ENCODE measurements around the gene OOSP1. TPM values are rescaled to one million over a fixed set of nuclear protein-coding genes. Genes with fewer than 3 reads are reported as not detected.

Gene OOSP1
- total RNA-seq, 1 experiment from 2014 or later: not detected

- H2AFZ ChIP-seq (ENCODE audit: low read length): no peak overlapping the region
- H3K9me2 ChIP-seq (replicated peaks; ENCODE audit: insufficient read depth, low read length): no peaks in the 10 kb centered on the region
- H3K4me2 ChIP-seq (ENCODE audit: low read depth, low read length, poor library complexity, severe bottlenecking): no peak overlapping the region
- no peaks in the 10 kb centered on the region for H4K20me1 ChIP-seq (ENCODE audit: insufficient read depth, low read depth, low read length)
- no peaks in the 10 kb centered on the region for H3K79me2 ChIP-seq (ENCODE audit: low read length)
- no peaks in the 10 kb centered on the region for H3K9me3 ChIP-seq (ENCODE audit: low read length)
- H3K4me3 ChIP-seq (ENCODE audit: low read length): no peak overlapping the region
- DNase-seq: no peak
- no peaks in the 10 kb centered on the region for H3K4me1 ChIP-seq (ENCODE audit: low read length)
- no peaks in the 10 kb centered on the region for H3K27me3 ChIP-seq (ENCODE audit: low read length)
- H3K36me3 ChIP-seq (ENCODE audit: insufficient read depth, low read length): no peaks in the 10 kb centered on the region
- no peak overlapping the region for H3K27ac ChIP-seq (ENCODE audit: low read length)
- no peak overlapping the region for H3K9ac ChIP-seq (ENCODE audit: low read length)
Measured at GRCh38 chr11:59943997-59944714, 5.9 kb downstream of the OOSP1 start.

GRCh38 chr11:59944720-59945119 is 6.5 kb downstream of the OOSP1 start:
- Histone ChIP-seq H3K9me3 (ENCODE audit: low read length) (no peaks in the 10 kb centered on the region), H2AFZ (ENCODE audit: low read length) (no peak overlapping the region), H3K27me3 (ENCODE audit: low read length) (no peaks in the 10 kb centered on the region), H3K9me2 (replicated peaks; ENCODE audit: insufficient read depth, low read length) (no peaks in the 10 kb centered on the region), H3K36me3 (ENCODE audit: insufficient read depth, low read length) (no peaks in the 10 kb centered on the region), H4K20me1 (ENCODE audit: insufficient read depth, low read depth, low read length) (no peaks in the 10 kb centered on the region), H3K9ac (ENCODE audit: low read length) (no peak overlapping the region), H3K4me1 (ENCODE audit: low read length) (no peaks in the 10 kb centered on the region), H3K4me3 (ENCODE audit: low read length) (no peak overlapping the region), H3K27ac (ENCODE audit: low read length) (no peak overlapping the region), H3K79me2 (ENCODE audit: low read length) (no peaks in the 10 kb centered on the region), H3K4me2 (ENCODE audit: low read depth, low read length, poor library complexity, severe bottlenecking) (no peak overlapping the region)
- DNase-seq: no peak

- H3K4me1 ChIP-seq (ENCODE audit: low read length): no peaks in the 10 kb centered on the region
- H3K27ac ChIP-seq (ENCODE audit: low read length): no peak overlapping the region
- no peak overlapping the region for H3K9ac ChIP-seq (ENCODE audit: low read length)
- no peak overlapping the region for H3K4me3 ChIP-seq (ENCODE audit: low read length)
- H3K36me3 ChIP-seq (ENCODE audit: insufficient read depth, low read length): no peaks in the 10 kb centered on the region
- no peak overlapping the region for H3K4me2 ChIP-seq (ENCODE audit: low read depth, low read length, poor library complexity, severe bottlenecking)
- no peaks in the 10 kb centered on the region for H3K9me2 ChIP-seq (replicated peaks; ENCODE audit: insufficient read depth, low read length)
- no peaks in the 10 kb centered on the region for H3K79me2 ChIP-seq (ENCODE audit: low read length)
- H3K9me3 ChIP-seq (ENCODE audit: low read length): no peaks in the 10 kb centered on the region
- no peaks in the 10 kb centered on the region for H4K20me1 ChIP-seq (ENCODE audit: insufficient read depth, low read depth, low read length)
- no peak overlapping the region for H2AFZ ChIP-seq (ENCODE audit: low read length)
- no peak for DNase-seq
- H3K27me3 ChIP-seq (ENCODE audit: low read length): no peaks in the 10 kb centered on the region
Measured at GRCh38 chr11:59953463-59954218, 15.4 kb downstream of the OOSP1 start.

GRCh38 chr11:59954219-59954847 is 16.1 kb downstream of the OOSP1 start:
- Histone ChIP-seq H2AFZ (ENCODE audit: low read length) (no peak overlapping the region), H3K4me2 (ENCODE audit: low read depth, low read length, poor library complexity, severe bottlenecking) (no peak overlapping the region), H3K36me3 (ENCODE audit: insufficient read depth, low read length) (no peaks in the 10 kb centered on the region), H3K9me3 (ENCODE audit: low read length) (no peaks in the 10 kb centered on the region), H3K79me2 (ENCODE audit: low read length) (no peaks in the 10 kb centered on the region), H3K4me1 (ENCODE audit: low read length) (no peaks in the 10 kb centered on the region), H3K27ac (ENCODE audit: low read length) (no peak overlapping the region), H3K27me3 (ENCODE audit: low read length) (no peaks in the 10 kb centered on the region), H3K9me2 (replicated peaks; ENCODE audit: insufficient read depth, low read length) (no peaks in the 10 kb centered on the region), H3K9ac (ENCODE audit: low read length) (no peak overlapping the region), H4K20me1 (ENCODE audit: insufficient read depth, low read depth, low read length) (no peaks in the 10 kb centered on the region), H3K4me3 (ENCODE audit: low read length) (no peak overlapping the region)
- DNase-seq: no peak

GRCh38 chr11:59957094-59957493 is 18.9 kb downstream of the OOSP1 start:
- H2AFZ ChIP-seq (ENCODE audit: low read length): no peak overlapping the region
- no peaks in the 10 kb centered on the region for H3K27me3 ChIP-seq (ENCODE audit: low read length)
- H3K27ac ChIP-seq (ENCODE audit: low read length): no peak overlapping the region
- no peak overlapping the region for H3K4me2 ChIP-seq (ENCODE audit: low read depth, low read length, poor library complexity, severe bottlenecking)
- no peak overlapping the region for H3K9ac ChIP-seq (ENCODE audit: low read length)
- no peak overlapping the region for H3K4me3 ChIP-seq (ENCODE audit: low read length)
- no peaks in the 10 kb centered on the region for H4K20me1 ChIP-seq (ENCODE audit: insufficient read depth, low read depth, low read length)
- no peaks in the 10 kb centered on the region for H3K9me3 ChIP-seq (ENCODE audit: low read length)
- no peaks in the 10 kb centered on the region for H3K79me2 ChIP-seq (ENCODE audit: low read length)
- H3K4me1 ChIP-seq (ENCODE audit: low read length): no peaks in the 10 kb centered on the region
- H3K9me2 ChIP-seq (replicated peaks; ENCODE audit: insufficient read depth, low read length): no peaks in the 10 kb centered on the region
- no peak for DNase-seq
- no peaks in the 10 kb centered on the region for H3K36me3 ChIP-seq (ENCODE audit: insufficient read depth, low read length)

- no peak for DNase-seq
- H3K9ac ChIP-seq (ENCODE audit: low read length): no peak overlapping the region
- no peaks in the 10 kb centered on the region for H3K9me2 ChIP-seq (replicated peaks; ENCODE audit: insufficient read depth, low read length)
- no peak overlapping the region for H3K27ac ChIP-seq (ENCODE audit: low read length)
- no peaks in the 10 kb centered on the region for H3K79me2 ChIP-seq (ENCODE audit: low read length)
- H3K36me3 ChIP-seq (ENCODE audit: insufficient read depth, low read length): no peaks in the 10 kb centered on the region
- H3K9me3 ChIP-seq (ENCODE audit: low read length): no peaks in the 10 kb centered on the region
- H3K4me3 ChIP-seq (ENCODE audit: low read length): no peak overlapping the region
- no peak overlapping the region for H3K4me2 ChIP-seq (ENCODE audit: low read depth, low read length, poor library complexity, severe bottlenecking)
- no peak overlapping the region for H2AFZ ChIP-seq (ENCODE audit: low read length)
- no peaks in the 10 kb centered on the region for H3K27me3 ChIP-seq (ENCODE audit: low read length)
- no peaks in the 10 kb centered on the region for H3K4me1 ChIP-seq (ENCODE audit: low read length)
- no peaks in the 10 kb centered on the region for H4K20me1 ChIP-seq (ENCODE audit: insufficient read depth, low read depth, low read length)
Measured at GRCh38 chr11:59960502-59961381, 22.5 kb downstream of the OOSP1 start.

GRCh38 chr11:59962107-59962482 is 23.9 kb downstream of the OOSP1 start:
- Histone ChIP-seq H3K27me3 (ENCODE audit: low read length) (no peaks in the 10 kb centered on the region), H3K4me3 (ENCODE audit: low read length) (no peak overlapping the region), H3K36me3 (ENCODE audit: insufficient read depth, low read length) (no peaks in the 10 kb centered on the region), H3K4me1 (ENCODE audit: low read length) (no peaks in the 10 kb centered on the region), H4K20me1 (ENCODE audit: insufficient read depth, low read depth, low read length) (no peaks in the 10 kb centered on the region), H2AFZ (ENCODE audit: low read length) (no peak overlapping the region), H3K9me2 (replicated peaks; ENCODE audit: insufficient read depth, low read length) (no peaks in the 10 kb centered on the region), H3K9me3 (ENCODE audit: low read length) (no peaks in the 10 kb centered on the region), H3K4me2 (ENCODE audit: low read depth, low read length, poor library complexity, severe bottlenecking) (no peak overlapping the region), H3K27ac (ENCODE audit: low read length) (no peak overlapping the region), H3K9ac (ENCODE audit: low read length) (no peak overlapping the region), H3K79me2 (ENCODE audit: low read length) (no peaks in the 10 kb centered on the region)
- DNase-seq: no peak

- H3K4me3 ChIP-seq (ENCODE audit: low read length): no peak within 1 kb of the TSS
- no peaks in the 10 kb centered on the region for H3K79me2 ChIP-seq (ENCODE audit: low read length)
- no peak for DNase-seq
- no peaks in the 10 kb centered on the region for H3K9me2 ChIP-seq (replicated peaks; ENCODE audit: insufficient read depth, low read length)
- no peaks in the 10 kb centered on the region for H3K4me1 ChIP-seq (ENCODE audit: low read length)
- H3K27me3 ChIP-seq (ENCODE audit: low read length): no peaks in the 10 kb centered on the region
- H2AFZ ChIP-seq (ENCODE audit: low read length): no peak within 1 kb of the TSS
- no peaks in the 10 kb centered on the region for H3K9me3 ChIP-seq (ENCODE audit: low read length)
- no peak within 1 kb of the TSS for H3K27ac ChIP-seq (ENCODE audit: low read length)
- no peaks in the 10 kb centered on the region for H3K36me3 ChIP-seq (ENCODE audit: insufficient read depth, low read length)
- H4K20me1 ChIP-seq (ENCODE audit: insufficient read depth, low read depth, low read length): no peaks in the 10 kb centered on the region
- H3K4me2 ChIP-seq (ENCODE audit: low read depth, low read length, poor library complexity, severe bottlenecking): no peak within 1 kb of the TSS
- no peak within 1 kb of the TSS for H3K9ac ChIP-seq (ENCODE audit: low read length)
Measured at GRCh38 chr11:59963733-59964132, 25.5 kb downstream of the OOSP1 start, which contains the start of gene OOSP4A. TSS of gene OOSP4A (plus strand) at chr11:59964033. CDS start at chr11:59964033, 0 bp downstream.

Measured in Karpas-422 (cell line).